HG03520 (cell line): ENCODE measurements around the gene C3orf20.

ENCODE experiments used
- ATAC-seq: cut with Tn5 transposase; IDR thresholded peaks from one replicate; pipeline ENCODE4 v1.9.1; 2021; ENCODE audit warnings: mild to moderate bottlenecking, moderate library complexity; ENCODE audit not compliant: unreplicated experiment

Gene C3orf20

DNA sequence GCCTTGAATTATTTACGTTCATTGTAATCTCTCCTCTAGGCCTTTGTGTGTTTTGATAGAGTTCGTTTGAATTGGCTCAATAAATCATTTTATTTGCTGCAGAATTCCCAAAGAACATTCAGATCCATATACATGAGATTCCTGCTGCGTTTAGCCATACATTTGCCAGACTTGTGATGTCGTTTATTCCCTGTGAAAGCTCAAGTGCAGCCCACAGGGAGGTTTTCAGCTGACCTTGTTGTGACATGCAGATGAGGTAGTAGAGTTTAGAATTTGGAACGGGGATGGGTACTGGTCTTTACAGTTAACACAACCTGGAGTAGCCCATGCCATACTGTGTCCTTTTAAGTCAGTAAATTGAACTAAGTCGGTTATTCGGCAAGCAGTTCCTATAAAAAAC, at the start of gene C3orf20:
Gene C3orf20, plus strand, starts transcription at position 301 of the 400 bp plus-strand sequence. CDS start 7,573 bp downstream, outside the sequence.
- ATAC-seq = no peak

DNA sequence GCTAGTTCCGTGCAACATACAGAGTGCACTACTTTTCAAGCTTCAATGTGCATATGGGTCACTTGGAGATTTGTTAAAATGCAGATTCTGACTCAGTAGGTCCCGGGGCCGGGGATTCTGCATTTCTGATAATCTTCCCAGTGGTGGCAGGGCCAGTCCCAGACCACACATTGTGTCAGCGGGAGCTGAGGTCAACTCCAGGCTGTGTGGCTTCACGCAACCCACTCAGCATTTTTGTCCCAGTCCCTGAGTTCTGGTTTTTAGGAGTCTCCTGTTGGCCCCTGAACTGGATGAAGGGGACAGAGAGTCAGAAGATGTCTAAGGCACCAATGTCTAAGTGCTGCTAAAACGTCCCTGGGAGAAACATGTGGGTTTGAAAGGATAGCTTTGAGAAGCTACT, 49.5 kb upstream of the C3orf20 start:
- ATAC-seq = no peak

DNA sequence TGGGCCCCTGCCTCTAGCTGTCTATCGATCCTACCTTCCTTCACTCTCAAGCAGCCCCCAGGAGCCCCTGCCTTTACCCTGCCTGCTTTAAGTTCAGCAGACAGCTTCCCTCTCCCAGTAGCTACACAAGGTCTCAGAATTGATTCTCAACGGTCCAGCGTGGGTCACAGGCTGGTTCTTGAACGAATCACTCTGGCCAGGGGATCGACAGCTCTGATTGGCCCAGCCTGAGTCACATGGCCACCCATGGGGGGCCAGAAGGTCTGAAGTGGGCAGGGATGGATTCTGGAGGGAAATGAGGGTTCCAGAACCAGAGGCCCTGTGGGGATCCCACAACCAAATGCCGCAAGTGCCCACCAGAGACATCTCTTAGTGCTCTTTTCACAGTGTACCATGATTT, 47.1 kb upstream of the C3orf20 start:
- ATAC-seq = no peak

DNA sequence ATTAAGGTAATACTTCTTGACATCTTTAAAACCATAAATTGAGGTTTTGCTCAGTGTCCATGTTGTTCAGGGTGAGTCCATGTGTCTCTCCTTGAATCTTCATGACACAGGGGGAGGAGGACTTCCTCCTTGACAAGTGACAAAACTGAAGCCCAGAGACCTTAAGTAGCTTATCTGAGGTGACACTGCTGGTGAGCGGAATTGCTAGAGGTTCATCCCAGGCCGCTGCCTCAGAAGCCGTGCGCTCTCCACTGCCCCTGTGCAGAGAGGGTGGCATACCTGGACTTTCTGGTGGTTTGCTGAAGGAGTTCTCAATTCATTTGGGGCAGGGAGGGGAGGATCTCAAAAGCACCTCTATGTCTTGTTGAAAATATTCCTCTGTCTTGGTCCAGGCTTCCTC, 46.5 kb upstream of the C3orf20 start:
- ATAC-seq = no peak

DNA sequence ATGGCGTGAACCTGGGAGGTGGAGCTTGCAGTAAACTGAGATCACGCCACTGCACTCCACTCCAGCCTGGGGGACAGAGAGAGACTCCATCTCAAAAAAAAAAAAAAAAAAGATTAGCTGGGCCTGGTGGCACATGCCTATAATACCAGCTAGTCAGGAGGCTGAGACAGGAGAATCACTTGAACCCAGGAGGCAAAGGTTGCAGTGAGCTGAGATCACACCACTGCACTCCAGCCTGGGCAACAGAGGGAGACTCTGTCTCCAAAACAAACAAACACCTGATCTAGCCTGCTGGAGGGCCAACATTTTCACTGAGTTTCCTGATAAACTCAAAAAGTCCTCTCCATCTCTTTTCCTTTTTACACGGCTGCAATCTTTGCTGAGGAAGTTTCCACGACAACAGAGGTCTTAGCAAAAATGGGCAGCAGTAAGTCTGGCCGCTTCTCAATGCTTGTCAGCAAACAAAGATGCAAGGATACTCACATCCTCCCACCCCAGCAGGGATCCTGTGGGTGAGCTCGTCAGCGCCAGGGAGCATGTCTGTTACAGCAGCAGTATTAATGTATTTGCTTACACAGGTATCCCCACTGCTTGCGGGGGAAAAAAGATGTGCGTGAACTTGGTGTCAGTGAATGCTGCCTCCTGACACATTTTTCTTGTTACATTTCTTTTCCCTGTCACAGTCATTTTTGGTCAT, 44.4 kb upstream of the C3orf20 start:
- no peak for ATAC-seq

DNA sequence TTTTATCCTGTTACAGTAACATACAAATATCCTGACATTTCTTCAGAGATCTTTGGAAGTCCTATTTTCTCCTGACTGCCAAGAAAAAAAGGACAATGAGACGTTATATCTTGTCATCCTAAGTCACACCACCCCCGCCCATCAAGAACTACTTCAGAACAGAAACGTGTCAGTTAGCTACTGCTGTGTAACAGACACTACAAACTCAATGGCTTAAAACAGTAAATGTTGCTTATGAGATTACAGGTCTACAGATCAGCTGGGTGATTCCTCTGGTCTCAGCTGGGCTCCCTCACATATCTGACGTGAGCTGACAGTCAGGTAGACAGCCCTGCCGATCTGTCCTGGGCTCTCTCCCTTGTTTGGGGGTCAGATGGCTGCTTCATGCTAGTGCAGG, 43.8 kb upstream of the C3orf20 start:
- no peak for ATAC-seq

DNA sequence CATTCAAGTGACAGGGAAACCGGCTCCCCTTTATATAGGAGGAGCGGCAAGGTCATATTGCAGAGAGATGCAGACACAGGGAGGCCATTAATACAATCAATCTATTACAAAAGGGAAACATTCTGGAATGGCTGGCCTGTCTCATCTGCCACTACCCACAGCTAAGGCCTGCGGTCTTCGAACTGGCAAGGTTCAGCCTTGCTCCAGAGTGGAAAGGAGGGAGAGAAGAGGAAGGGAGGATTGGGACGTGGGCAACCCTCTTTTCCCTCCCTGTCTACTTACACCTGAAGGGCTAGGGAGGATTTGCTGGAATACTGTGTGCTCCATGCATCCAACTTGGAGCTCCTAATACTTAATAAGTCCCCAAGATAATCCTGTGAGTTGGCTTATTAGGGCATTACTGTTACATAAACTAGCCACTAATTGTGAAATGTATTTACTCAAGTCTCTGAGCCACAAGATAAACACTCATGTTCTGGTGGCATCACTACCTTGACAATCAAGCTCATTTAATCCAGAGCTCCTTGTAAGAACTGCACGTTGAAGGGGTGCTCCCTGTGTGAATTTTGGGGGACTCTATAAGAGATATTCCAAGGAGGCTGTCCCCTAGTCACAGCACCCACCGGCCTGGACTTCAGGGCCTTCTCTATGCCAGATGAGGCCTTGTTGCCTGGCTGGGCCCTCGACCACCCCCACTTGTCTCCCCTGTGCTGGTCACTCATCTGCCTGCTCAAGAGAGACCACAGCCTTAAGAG, 43.1 kb upstream of the C3orf20 start:
- ATAC-seq = no peak

DNA sequence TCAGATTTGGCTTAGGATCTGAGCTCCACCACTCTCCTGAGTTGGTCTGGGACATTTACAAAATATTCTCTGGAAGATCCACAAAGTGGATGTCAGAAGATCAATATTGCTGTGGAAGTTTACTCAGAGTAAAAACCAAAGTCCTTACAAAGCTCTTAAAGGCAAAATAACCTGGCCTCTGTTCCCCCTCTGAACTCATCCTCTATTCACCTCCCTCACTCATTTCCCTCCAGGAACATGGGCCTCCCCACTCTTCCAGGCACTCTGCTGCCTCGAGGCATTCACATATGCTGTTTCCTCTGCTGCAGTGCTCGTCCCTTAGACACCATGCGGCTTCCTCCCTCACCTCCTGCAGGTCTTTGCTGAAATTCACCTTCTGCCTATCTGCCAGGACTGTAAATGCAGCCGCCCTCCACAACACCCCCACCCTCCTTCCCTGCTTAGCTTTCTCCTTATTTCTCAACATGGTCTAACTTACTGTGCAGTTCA, 42.5 kb upstream of the C3orf20 start:
- ATAC-seq = no peak

DNA sequence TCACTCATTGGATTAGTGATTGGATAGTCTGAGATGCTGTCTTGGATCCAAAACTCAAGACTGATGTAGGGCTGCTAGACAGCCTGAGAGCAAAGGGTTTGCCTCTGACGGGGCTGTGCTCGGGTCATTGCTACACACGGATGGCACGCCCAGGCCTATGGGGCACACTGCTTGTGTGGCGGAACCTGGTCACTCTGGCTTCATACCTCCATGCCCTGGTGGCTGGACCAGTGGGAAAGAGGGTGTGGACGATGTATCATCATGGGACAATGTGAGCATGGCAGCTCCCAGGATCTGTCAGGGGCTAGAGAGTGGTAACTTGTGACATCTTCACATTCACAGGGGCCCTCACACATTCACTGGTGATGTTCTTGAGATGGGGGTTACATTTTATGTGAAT, 41.5 kb upstream of the C3orf20 start:
- ATAC-seq = no peak

DNA sequence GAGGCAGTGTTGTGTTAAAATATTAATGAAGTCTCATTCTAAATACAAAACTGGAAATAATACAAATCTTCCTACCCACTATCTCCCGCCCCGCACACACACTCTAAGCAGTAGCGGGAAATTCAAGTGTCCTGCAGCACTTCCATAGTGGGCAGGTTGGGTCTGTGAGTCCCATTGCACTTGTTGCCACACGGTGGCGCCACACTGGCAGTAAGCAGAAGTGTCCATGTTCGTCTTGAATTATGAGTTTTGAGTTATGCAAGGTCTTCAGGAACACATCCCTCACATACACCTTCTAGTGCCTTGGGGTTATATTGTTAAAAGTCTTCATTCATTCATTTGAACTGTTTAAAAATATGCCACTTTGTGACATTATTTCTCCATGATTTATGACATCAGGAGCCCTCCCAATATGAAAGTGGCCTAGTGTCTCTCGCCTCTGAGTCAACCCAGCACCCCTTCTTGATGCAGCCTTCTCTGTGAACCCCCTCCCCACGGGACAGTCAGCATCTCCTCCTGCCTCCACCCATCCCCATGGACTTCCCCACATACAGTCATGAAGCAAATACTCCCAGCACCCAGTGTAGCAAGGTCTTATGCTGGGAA, 41.0 kb upstream of the C3orf20 start:
- no peak for ATAC-seq

DNA sequence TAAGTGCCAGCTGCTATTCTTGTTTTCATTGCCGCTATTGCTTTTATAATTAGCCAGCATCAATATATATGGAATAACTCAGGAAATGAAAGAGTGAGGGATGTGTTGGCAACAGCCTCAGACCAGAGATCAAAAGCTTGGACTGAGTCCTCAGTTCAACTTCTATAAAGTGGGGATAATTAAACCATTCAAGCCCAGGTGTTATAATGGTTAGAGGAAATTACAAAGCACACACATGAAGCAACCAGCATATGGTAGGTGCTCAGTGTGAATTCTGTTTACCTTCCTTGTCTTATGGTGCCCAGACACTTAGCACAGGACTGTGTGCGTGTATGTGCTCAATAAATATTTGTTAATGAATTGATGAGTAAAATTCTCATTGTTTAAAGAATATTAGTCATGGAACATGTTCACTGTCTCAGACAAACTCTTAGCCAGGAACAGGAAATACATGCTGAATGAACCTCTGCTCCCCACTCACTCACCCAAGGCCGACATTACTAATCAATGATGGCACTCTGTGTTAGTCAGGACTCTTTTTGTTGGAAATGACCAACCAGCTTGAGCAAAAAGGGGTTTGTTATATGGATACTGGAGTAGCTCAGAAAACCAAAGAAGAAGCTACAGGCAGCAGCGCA, 40.1 kb upstream of the C3orf20 start:
- ATAC-seq = no peak

DNA sequence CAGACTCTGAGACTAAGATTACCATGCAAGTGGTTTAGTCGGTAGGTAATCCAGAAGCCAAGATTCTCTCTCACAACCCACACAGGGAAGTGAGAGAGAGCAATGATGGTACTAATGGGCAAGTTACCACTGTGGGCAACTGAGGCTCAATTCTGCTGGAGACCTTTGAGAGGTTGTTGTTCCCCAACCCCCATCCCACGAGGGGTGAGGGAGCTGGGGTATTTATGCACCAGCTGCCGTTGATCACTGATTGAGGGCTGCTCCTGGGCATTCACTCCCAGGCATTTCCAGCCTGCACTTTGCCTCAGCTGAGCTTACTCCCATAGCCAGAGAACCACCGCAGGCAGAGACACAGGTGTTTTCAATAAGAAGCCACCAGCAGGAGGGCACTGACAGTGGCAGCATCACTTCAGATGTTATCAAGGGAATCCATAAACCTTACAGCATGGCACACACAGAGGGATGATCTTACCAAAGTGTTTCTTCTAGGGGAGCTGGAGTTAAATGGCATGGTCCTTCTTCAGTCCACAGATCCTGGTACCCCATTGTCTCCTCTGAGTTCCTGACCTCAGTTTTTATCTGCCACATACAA, 38.3 kb upstream of the C3orf20 start:
- ATAC-seq = no peak

DNA sequence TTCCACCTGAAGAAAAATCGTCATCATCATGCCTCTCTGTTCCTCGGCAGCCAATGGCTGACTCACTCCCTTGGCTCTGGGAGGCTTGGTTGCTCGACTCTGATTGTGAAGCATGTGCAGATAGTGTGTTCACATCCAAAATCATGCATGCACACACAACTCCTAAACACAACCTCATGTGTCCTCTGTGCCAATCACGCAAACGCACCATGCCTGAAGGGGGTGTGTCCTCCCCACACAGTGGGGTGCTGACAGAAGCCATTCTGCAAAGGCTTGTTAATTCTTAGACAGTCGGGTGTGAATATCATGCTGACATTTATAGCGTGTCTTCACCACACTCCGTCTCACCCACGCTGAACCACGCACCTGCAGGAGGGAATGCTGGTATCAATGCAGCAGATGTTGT, 34.8 kb upstream of the C3orf20 start:
- no peak for ATAC-seq

DNA sequence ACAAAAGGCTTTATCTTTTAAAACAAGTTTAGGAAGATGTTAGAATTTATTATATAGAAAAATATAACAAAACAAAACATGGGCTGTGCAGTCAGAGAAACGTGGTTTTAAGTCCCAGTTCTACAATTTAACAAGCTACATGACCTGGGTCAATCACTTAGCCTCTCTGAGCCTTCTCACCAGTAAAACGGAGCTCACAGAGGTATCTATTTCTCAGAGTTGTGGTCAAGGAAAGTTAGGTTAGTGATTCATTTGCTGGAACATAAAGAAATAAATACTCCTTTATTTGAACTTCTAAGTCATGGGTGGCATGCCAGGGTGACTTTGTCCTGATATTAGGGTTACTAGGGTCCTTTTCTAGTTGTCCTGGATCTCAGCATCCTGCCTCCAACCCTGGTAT, 34.2 kb upstream of the C3orf20 start:
- no peak for ATAC-seq

DNA sequence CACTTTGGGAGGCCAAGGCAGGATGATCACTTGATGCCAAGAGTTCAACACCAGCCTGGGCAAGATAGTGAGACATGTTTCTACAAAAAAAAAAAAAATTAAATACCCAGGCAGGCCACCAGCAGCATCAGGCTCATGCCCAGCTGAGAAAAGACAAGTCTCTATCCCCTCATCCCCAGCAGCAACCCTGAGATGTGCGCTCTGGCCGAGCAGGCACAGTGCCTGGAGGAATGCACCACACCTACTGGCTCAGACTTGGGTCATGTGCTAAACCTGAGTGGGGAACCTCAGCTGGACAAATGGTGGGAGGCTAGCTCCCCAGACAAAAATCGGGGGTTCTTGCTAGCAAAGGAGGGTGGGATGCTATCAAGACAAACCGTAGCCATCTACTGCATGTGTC, 33.6 kb upstream of the C3orf20 start:
- no peak for ATAC-seq

DNA sequence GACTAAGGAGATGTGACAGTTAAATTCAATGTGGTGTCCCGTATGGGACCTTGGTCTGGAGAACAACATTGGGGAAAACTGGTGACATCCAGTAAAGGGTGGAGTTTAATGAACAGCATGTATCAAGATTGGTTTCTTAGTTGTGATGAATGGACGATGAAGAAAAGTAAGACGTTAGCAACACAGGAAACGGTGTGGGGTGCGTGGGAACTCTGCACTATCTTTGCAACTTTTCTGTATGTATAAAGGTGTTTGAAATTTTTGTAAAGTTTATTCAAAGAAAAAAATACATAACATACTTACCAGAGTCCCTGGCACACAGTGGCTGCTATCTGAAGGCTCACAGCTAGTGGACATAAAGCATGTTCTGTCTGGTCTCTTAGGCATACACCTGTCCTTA, 29.5 kb upstream of the C3orf20 start:
- ATAC-seq = no peak

DNA sequence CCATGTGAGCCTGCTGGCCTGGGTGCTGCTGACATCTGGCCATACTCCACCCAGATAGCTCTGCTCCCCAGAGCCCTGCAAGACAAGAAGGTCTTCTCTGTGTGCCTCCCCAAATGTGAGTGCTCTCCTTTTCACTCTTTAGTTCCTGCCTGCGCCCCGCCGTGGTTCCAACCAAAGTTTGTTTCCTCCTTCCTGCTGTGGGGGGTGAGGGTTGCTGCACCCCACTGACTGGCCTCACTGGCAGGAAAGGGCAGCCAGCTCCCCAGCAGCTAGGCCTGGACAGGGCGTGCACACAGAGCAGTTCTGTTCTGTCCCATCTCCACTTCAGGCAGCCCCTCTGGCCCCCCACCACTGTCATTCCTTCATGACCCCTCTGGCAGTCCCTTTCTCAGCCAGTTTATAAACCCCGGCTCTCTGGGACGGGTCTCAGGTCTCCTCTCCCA, 28.8 kb upstream of the C3orf20 start:
- ATAC-seq = no peak

DNA sequence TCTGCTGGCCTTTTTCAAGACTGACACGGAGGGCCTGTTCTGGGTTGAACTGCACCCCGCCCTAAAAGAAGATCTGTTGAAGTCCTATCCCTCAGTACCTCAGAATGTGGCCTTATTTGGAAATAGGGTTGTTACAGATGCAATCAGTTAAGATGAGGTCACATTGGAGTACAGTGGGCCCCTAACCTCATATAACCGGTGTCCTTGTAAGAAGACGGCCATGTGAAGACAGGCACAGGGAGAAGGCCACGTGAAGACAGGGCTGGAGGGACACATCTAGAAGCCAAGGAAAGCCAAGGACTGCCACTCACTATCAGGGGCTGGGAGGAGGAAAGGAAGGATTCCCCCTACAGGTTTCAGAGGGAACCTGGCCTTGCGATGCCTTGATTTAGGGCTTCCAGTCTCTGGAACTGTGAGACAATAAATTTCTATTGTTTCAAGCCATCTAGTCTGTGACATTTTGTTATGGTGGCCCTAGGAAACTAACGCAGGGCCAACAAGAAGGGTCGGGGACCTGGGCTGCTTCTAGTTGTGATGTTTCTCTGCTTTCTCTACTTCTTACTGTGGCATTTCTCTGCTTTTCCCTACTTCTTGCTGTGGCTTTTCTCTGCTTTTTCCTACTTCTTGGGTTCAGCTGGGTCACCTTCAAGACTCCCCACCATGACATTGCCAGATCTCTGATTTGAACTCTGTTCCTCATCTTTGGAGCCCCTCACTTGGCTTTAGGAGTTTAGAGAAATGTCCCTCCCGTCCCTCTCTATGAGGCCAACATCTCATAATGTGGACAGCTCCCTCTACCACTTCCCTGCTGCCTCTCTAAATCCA, 28.1 kb upstream of the C3orf20 start:
- no peak for ATAC-seq

DNA sequence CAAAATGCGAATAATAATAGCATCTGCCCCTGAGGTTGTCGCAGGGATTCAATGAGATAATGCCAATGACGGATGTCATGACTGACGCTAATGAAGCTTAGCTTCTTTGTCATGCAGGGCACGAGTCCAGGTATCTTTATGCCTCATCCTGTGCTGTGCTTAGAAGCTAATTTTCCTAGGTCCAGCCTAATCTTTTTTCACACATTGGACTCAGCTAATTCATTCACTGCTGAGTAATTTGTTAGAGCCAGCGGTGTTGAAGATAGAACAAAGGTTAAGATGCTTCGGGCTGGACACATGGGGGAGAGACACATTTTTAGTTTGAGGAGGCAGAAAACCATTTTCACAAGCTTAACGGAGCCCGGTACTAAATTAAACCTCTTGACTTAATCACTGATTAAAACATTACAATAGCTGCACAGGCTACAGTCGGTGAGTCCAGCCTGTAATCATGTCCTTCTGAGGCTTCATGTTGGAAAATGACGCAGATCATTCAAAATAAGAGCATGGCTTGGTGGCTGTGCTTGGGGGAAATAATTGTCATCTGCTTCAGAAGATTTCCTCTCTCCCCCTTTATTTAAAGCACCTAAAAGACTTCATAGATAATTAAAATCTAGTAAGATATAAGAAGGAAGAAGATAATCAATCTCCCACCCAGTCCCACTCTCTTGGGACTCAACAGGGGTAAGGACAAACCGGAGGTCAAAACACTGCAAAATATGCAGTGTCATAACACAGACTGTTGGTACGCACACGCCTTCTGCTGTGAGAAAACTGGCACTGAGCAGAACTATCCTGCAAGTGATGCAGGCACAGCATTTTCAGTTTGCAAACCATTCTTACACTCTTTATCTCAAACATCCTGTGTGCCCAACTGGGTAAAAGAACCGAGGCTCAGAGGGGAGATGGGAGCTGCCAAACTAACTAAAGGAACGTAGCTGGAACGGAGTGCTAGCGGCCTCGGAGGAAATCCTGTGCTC, 26.7 kb upstream of the C3orf20 start:
- ATAC-seq = no peak
